GM21723 (cell line): ENCODE measurements around the gene PROM1.

Experiments used
- ATAC-seq: cut with Tn5 transposase; IDR thresholded peaks from one replicate; pipeline ENCODE4 v1.9.1; 2021; ENCODE audit warnings: mild to moderate bottlenecking, moderate library complexity; ENCODE audit not compliant: unreplicated experiment

The PROM1 gene

GRCh38 chr4:16083241-16084191, at the start of gene PROM1:
TSS of gene PROM1 (minus strand) at chr4:16084023. CDS start at chr4:16075906, 8,117 bp downstream.
- no peak for ATAC-seq

DNA sequence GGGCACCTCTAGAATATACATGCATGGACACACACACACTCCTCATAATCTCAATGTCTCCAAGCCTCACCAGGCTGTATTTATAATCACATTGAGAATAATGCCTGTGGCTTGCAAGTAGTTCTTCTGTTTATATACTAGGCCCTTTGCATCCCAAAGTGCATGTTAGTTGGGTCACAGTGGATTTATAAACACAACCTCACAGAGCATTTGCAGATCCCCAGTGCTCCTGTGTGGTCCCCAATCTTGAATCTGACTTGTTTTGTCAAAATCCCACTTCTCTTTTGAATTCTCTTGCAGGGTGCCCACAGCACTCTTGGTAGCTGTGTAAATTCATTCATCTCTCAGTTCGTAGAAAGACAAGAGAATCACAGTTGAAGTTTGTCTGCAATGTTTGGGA, 49.6 kb upstream of the PROM1 start:
- no peak for ATAC-seq

DNA sequence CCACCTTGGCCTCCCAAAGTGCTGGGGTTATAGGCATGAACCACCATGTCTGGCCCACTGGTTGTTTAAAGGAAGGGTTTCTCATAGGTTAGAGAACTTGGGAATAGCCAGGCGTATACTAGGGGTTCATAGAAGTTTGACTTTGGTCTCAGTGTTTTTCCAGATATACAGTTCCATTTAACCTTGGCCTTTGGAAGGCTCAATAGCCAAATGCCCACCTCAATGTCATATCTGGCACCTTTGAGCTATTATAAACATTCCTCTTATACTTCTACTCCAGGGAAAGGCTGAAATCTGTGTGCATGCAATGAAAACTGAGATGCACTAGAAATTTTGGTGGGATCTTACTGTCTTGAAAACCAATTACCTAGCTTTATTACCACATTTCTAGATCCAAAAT, 47.5 kb upstream of the PROM1 start:
- no peak for ATAC-seq

DNA sequence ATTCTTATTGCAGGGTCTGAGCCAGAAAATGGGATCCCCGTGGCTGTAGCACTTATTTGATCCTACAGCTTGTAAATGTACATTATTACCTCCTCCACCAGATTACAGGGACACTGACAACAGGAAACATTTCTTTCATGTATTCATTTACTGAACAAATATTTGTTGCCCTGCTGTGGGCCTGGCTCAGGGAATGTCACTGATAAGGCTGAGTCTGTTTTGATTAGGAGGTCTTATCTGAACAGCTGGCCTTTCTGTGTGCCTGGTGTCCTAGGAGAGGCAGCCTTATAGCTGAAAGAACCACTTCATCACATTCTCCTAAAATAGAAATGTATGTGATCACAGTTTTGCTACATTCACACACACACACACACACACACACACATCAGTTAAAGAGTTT, 45.5 kb upstream of the PROM1 start:
- ATAC-seq = no peak

- ATAC-seq = no peak
Measured at GRCh38 chr4:16126714-16127113, 42.9 kb upstream of the PROM1 start.

DNA sequence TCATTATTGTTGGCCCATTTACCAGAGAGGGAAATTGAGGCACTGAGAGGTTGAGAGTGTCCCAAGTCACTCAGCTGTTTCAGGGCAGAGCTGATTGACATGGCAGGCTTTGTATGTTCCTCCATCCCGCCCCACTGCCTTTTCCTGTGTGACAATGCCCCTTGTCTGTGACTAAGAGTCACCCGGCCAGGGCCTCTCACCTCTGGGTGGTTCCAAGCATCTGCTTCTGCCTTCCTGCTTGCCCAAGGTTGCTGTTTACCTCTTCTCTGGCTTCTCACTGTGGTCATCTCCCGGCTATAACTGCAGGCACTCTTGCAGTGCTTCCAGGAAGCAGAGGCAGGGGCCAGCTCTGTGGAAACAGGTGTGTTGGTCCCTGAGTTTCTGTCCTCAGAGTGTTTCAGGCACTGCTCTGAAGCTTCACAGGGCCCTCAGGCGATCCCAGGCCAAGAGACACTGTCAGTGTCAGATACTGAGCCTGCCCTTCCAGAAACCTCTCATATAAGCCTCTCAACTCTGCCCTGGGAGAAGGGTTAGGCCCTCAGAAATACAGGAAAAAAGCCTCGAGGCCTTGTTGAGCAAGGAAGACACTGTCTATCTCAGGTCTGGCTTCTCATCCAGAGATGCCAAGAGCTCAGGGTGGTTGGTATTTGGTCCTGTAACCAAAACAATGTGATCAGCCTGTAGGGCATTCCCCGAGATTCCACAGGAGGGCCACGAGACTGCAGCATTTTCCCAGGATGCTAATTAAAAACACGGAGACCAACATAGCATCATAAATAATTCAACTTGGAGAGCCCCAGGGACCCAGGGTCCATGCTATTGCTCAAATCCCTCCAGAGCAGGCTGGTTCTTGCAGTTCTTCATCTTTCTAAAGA, 42.0 kb upstream of the PROM1 start:
- no peak for ATAC-seq

GRCh38 chr4:16124232-16124631, 40.4 kb upstream of the PROM1 start:
- ATAC-seq = no peak

GRCh38 chr4:16123356-16124084, 39.7 kb upstream of the PROM1 start:
- ATAC-seq = no peak

- no peak for ATAC-seq
Measured at GRCh38 chr4:16122784-16123183, 39.0 kb upstream of the PROM1 start.

- ATAC-seq = no peak
Measured at GRCh38 chr4:16122308-16122711, 38.5 kb upstream of the PROM1 start.

DNA sequence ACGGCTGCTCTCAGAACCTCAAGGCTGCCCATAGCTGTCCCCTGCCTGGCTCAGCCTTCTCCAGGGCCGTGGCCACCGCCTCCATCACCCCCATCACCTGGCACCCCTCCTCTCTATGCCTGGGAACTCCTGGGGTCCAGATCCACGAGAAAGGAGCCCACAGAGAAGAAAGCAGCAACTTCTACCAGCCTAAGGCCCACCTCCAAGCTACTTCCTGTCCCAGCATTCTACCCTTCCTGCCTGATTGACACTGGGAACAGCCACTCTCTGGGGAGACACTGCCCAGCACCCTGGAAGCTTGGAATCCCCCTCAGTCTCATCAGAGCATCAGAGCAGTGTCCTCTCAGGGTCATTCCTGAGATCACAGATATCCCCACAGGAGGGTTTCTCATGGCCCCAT, 36.9 kb upstream of the PROM1 start:
- ATAC-seq = no peak

GRCh38 chr4:16119981-16120380, 36.2 kb upstream of the PROM1 start:
- ATAC-seq = no peak

DNA sequence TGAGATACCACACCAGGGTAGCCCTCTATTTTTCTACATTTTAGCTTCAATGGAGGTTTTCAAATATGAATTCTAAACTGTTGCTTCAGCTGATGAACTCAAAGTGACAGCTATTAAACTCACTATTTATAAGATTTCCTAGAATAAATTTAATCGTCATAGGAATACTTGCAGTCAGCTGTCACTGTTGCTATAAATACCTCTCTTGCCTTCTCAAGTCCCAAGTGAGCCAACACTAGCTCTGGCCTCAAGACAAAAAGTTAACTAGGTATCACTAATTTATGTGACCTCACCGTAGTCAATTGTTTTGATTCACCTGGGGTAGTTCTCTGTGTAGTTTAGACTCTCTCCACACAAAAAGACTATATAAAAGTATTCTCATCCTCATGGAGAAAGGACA, 34.3 kb upstream of the PROM1 start:
- no peak for ATAC-seq

GRCh38 chr4:16117164-16117563, 33.3 kb upstream of the PROM1 start:
- ATAC-seq = no peak

GRCh38 chr4:16116493-16116990, 32.7 kb upstream of the PROM1 start:
- ATAC-seq = no peak

DNA sequence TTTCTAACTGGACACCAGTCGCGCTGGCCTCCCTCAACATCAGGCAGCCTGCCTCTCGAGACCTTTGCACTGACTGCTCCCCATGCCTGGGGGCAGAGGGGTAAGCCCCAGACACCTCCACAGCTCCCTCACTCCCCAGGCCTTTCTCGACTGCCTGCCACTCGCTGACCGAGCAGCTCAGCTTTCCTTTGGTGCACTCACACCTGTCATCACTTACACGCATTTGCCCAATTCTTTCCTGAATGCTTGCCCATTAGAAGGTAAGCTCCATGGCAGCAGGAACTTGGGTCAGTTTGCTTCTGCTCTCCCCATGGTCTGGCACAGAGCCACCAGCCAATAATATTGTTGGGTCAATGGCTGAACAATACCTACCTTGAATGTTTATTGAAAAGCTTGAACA, 32.2 kb upstream of the PROM1 start:
- no peak for ATAC-seq

DNA sequence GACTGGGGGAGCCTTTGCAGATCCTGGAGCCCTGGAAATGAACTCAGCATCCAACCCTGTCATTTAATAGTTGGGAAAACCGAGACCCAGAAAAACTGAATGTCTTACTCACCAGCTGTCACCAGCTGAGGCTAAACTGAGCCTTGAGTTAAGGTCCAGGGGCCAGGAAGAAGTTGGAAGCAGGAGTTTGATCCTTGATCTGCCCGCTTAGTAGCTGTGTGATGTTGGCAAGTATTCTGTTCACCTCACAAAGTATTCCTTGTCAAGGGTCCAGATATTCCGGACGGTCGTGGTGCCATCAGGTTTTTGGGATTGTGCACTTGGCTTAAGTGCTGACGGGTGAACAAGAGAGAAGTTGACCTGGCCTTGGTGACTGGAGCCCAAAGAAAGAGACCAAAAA, 30.7 kb upstream of the PROM1 start:
- no peak for ATAC-seq

- no peak for ATAC-seq
Measured at GRCh38 chr4:16113741-16114140, 29.9 kb upstream of the PROM1 start.

DNA sequence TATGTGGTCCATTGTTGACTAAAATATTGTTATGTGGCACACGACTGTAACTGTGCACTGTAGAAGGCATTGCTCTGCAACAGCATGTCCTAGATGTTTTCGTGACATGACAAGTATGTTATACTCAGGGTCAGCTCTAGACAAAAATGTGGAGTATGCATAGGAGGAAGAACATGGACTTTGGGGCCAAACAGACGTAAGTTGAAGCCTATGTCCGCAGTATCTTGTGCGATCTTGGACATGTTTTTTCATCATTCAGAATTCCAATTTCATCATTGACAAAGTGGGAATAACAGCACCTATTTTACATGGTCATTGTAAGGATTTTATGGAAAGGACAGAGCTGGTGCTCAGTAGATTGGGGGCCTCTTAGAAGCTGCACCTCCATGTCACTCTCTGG, 27.7 kb upstream of the PROM1 start:
- no peak for ATAC-seq

GRCh38 chr4:16110661-16111290, 27.0 kb upstream of the PROM1 start:
- ATAC-seq = no peak
